H1 (cell line): ENCODE measurements around the gene NPTXR.
A peak's percentile ranks its signal among the peaks of the same experiment; 100 is the strongest.

Source experiments
- ATF2 ChIP-seq: IDR thresholded peaks from 2 replicates; pipeline ENCODE4 v1.6.1; 2012; ENCODE audit warnings: low read length, inconsistent platforms
- CTCF ChIP-seq, 3 experiments: IDR thresholded peaks; 1 replicate in 2 of 3; 2 replicates in 1 of 3; pipeline versions ENCODE4 v1.5.1 to v1.6.1; 2011; ENCODE audit warnings: low read length in 3 of 3, mild to moderate bottlenecking in 3 of 3, inconsistent platforms in 2 of 3, low read depth in 1 of 3, moderate library complexity in 1 of 3; ENCODE audit not compliant: insufficient read depth in 1 of 3; ENCODE audit errors: control extremely low read depth in 1 of 3
- MAFK ChIP-seq: IDR thresholded peaks from 2 replicates; pipeline ENCODE4 v1.6.1; 2012; ENCODE audit warnings: low read depth, mild to moderate bottlenecking, improper control_type of control experiment, low read length
- NRF1 ChIP-seq: IDR thresholded peaks from 2 replicates; pipeline ENCODE4 v1.6.1; 2011; ENCODE audit warnings: mild to moderate bottlenecking, low read depth, low read length, improper control_type of control experiment
- POLR2A ChIP-seq, 2 experiments: IDR thresholded peaks; 1 replicate in 1 of 2; 2 replicates in 1 of 2; pipeline ENCODE4 v1.6.1; 2011; ENCODE audit warnings: low read depth in 2 of 2, low read length in 2 of 2, mild to moderate bottlenecking in 2 of 2; ENCODE audit errors: control extremely low read depth in 1 of 2
- RAD21 ChIP-seq, 2 experiments: IDR thresholded peaks in 1 of 2; conservative IDR thresholded peaks in 1 of 2; 2 replicates each; pipeline ENCODE4 v1.6.1; 2011; ENCODE audit warnings: low read depth in 2 of 2, low read length in 2 of 2, improper control_type of control experiment in 1 of 2, inconsistent platforms in 1 of 2, mild to moderate bottlenecking in 1 of 2, moderate library complexity in 1 of 2
- SP1 ChIP-seq: IDR thresholded peaks from 2 replicates; pipeline ENCODE4 v1.6.1; 2011; ENCODE audit warnings: low read depth, low read length
- SRF ChIP-seq: IDR thresholded peaks from 2 replicates; pipeline ENCODE4 v1.6.1; 2011; ENCODE audit warnings: mild to moderate bottlenecking, low read depth, low read length, moderate library complexity
- YY1 ChIP-seq: IDR thresholded peaks from 2 replicates; pipeline ENCODE4 v1.6.1; 2011; ENCODE audit warnings: low read depth, mild to moderate bottlenecking, low read length

GRCh38 chr22:38843657-38844314 lies at the start of gene NPTXR:
- TF ChIP-seq RAD21 (IDR thresholded peaks at IDR 0.05 in 1 of 2, conservative IDR thresholded peaks at IDR 0.05 in 1 of 2; ENCODE audit: low read depth in 2 of 2, low read length in 2 of 2) (no peak), POLR2A (IDR thresholded peaks at IDR 0.05; ENCODE audit: control extremely low read depth in 1 of 2, low read depth in 2 of 2, low read length in 2 of 2) (peak in 1 of 2 experiments; percentile 61; a peak in 2 of 3 replicates), SRF (no peak), CTCF (IDR thresholded peaks at IDR 0.05; ENCODE audit: control extremely low read depth in 1 of 3, insufficient read depth in 1 of 3, low read depth in 1 of 3, low read length in 3 of 3) (peak in 2 of 3 experiments; percentile 8 to 32; a peak in 1 of 4 replicates), SP1 (no peak), MAFK (no peak), NRF1 (no peak), YY1 (no peak), ATF2 (no peak)
